H9 (cell line): Measurements from ENCODE around the gene GLB1L. TPM values are rescaled to one million over a fixed set of nuclear protein-coding genes. Genes with fewer than 3 reads are reported as not detected.

ENCODE experiments used
- DNase-seq: peaks from one replicate; pipeline ENCODE4 v3.0.0-alpha.2; 2017
- H2AFZ ChIP-seq: one replicate; pipeline ENCODE4 v1.6.1; 2013; ENCODE audit warnings: mild to moderate bottlenecking, low read length, control low read depth, moderate library complexity
- H2AK5ac ChIP-seq: 2 replicates; pipeline ENCODE4 v1.6.1; 2013; ENCODE audit warnings: low read length, control low read depth, mixed read lengths; ENCODE audit not compliant: insufficient read length
- H2BK120ac ChIP-seq: one replicate; pipeline ENCODE4 v1.6.1; 2013; ENCODE audit warnings: low read depth, mild to moderate bottlenecking, low read length, control low read depth, inconsistent platforms; ENCODE audit not compliant: poor library complexity, severe bottlenecking
- H2BK12ac ChIP-seq: 2 replicates; pipeline ENCODE4 v1.6.1; 2013; ENCODE audit warnings: low read length, control low read depth, mixed read lengths, low read depth; ENCODE audit not compliant: insufficient read length
- H2BK15ac ChIP-seq: 2 replicates; pipeline ENCODE4 v1.6.1; 2013; ENCODE audit warnings: low read depth, low read length, control low read depth
- H2BK20ac ChIP-seq: one replicate; pipeline ENCODE4 v1.6.1; 2013; ENCODE audit warnings: low read depth, mild to moderate bottlenecking, low read length, control low read depth, inconsistent platforms; ENCODE audit not compliant: poor library complexity, severe bottlenecking
- H2BK5ac ChIP-seq: 2 replicates; pipeline ENCODE4 v1.6.1; 2013; ENCODE audit warnings: low read length, control low read depth, mixed read lengths; ENCODE audit not compliant: insufficient read length
- H3K14ac ChIP-seq: 2 replicates; pipeline ENCODE4 v1.6.1; 2013; ENCODE audit warnings: low read length, control low read depth; ENCODE audit not compliant: insufficient read depth
- H3K18ac ChIP-seq: 2 replicates; pipeline ENCODE4 v1.6.1; 2013; ENCODE audit warnings: low read depth, mild to moderate bottlenecking, mixed read lengths, low read length, control low read depth; ENCODE audit not compliant: insufficient read length
- H3K23ac ChIP-seq: 2 replicates; pipeline ENCODE4 v1.6.1; 2013; ENCODE audit warnings: low read length, control low read depth, mixed read lengths, low read depth; ENCODE audit not compliant: insufficient read length
- H3K23me2 ChIP-seq: 2 replicates; pipeline ENCODE4 v1.6.1; 2013; ENCODE audit warnings: low read depth, mild to moderate bottlenecking, mixed read lengths, low read length, control low read depth; ENCODE audit not compliant: insufficient read length, poor library complexity, severe bottlenecking
- H3K27ac ChIP-seq: 2 replicates; pipeline ENCODE4 v1.5.1; 2013; ENCODE audit warnings: low read length, control low read depth, mixed read lengths, low read depth; ENCODE audit not compliant: insufficient read length
- H3K27me3 ChIP-seq: 2 replicates; pipeline ENCODE4 v1.6.1; 2013; ENCODE audit warnings: low read length, control low read depth, inconsistent platforms; ENCODE audit not compliant: insufficient read depth
- H3K4ac ChIP-seq: 2 replicates; pipeline ENCODE4 v1.6.1; 2013; ENCODE audit warnings: low read depth, mild to moderate bottlenecking, control low read depth, inconsistent platforms, low read length, moderate library complexity
- H3K4me1 ChIP-seq: 2 replicates; pipeline ENCODE4 v1.6.1; 2013; ENCODE audit warnings: low read length, control low read depth, inconsistent platforms; ENCODE audit not compliant: insufficient read depth
- H3K4me2 ChIP-seq: 2 replicates; pipeline ENCODE4 v1.6.1; 2013; ENCODE audit warnings: low read length, control low read depth, mixed read lengths; ENCODE audit not compliant: insufficient read length, insufficient read depth
- H3K56ac ChIP-seq: 2 replicates; pipeline ENCODE4 v1.6.1; 2013; ENCODE audit warnings: low read depth, mild to moderate bottlenecking, mixed read lengths, low read length, control low read depth; ENCODE audit not compliant: insufficient read length
- H3K79me1 ChIP-seq: 2 replicates; pipeline ENCODE4 v1.6.1; 2013; ENCODE audit warnings: low read depth, mild to moderate bottlenecking, moderate library complexity, low read length, control low read depth, inconsistent platforms; ENCODE audit not compliant: insufficient read depth, poor library complexity, severe bottlenecking
- H3K79me2 ChIP-seq: 2 replicates; pipeline ENCODE4 v1.6.1; 2013; ENCODE audit warnings: low read length, control low read depth, inconsistent platforms; ENCODE audit not compliant: insufficient read depth
- H3K9ac ChIP-seq: 2 replicates; pipeline ENCODE4 v1.6.1; 2013; ENCODE audit warnings: low read length, control low read depth, mixed read lengths; ENCODE audit not compliant: insufficient read length; ENCODE audit errors: extremely low read depth
- H3K9me3 ChIP-seq: one replicate; pipeline ENCODE4 v1.6.1; 2013; ENCODE audit warnings: low read depth, low read length, inconsistent platforms; ENCODE audit not compliant: control insufficient read depth
- H3T11ph ChIP-seq: one replicate; pipeline ENCODE4 v1.6.1; 2013; ENCODE audit warnings: mild to moderate bottlenecking, low read length, control low read depth, inconsistent platforms
- H4K20me1 ChIP-seq: one replicate; pipeline ENCODE4 v1.6.1; 2013; ENCODE audit not compliant: control insufficient read depth, insufficient read length, insufficient read depth
- H4K5ac ChIP-seq: 2 replicates; pipeline ENCODE4 v1.6.1; 2013; ENCODE audit warnings: low read depth, mild to moderate bottlenecking, mixed read lengths, low read length, control low read depth; ENCODE audit not compliant: insufficient read length
- H4K8ac ChIP-seq: replicated peaks from 2 replicates; pipeline ENCODE4 v1.6.1; 2013; ENCODE audit warnings: low read length, control low read depth, mixed read lengths, low read depth; ENCODE audit not compliant: insufficient read length
- H4K91ac ChIP-seq: 2 replicates; pipeline ENCODE4 v1.6.1; 2013; ENCODE audit warnings: low read depth, mild to moderate bottlenecking, moderate library complexity, mixed read lengths, low read length, control low read depth; ENCODE audit not compliant: insufficient read length
- H3K27ac Mint-ChIP-seq, 3 experiments: 2 replicates in 2 of 3; 3 replicates in 1 of 3; pipeline ENCODE4 v1.8.0; 2020 to 2021; ENCODE audit warnings: mixed read lengths in 3 of 3, mild to moderate bottlenecking in 1 of 3, moderate library complexity in 1 of 3
- H3K27me3 Mint-ChIP-seq: 2 replicates; pipeline ENCODE4 v1.8.0; 2021; ENCODE audit warnings: low read depth, mild to moderate bottlenecking, moderate library complexity, mixed read lengths
- H3K36me3 Mint-ChIP-seq, 3 experiments: 2 replicates in 2 of 3; 3 replicates in 1 of 3; pipeline ENCODE4 v1.8.0; 2020 to 2021; ENCODE audit warnings: low read depth in 3 of 3, mixed read lengths in 3 of 3; ENCODE audit not compliant: insufficient read depth in 1 of 3
- H3K4me1 Mint-ChIP-seq, 2 experiments: 2 replicates each; pipeline ENCODE4 v1.8.0; 2020; ENCODE audit warnings: mixed read lengths in 2 of 2
- H3K4me3 Mint-ChIP-seq, 2 experiments: 2 replicates in 1 of 2; 3 replicates in 1 of 2; pipeline ENCODE4 v1.8.0; 2020 to 2021; ENCODE audit warnings: mild to moderate bottlenecking in 2 of 2, mixed read lengths in 2 of 2, moderate library complexity in 1 of 2
- H3K9me3 Mint-ChIP-seq, 2 experiments: 2 replicates in 1 of 2; 3 replicates in 1 of 2; pipeline ENCODE4 v1.8.0; 2020; ENCODE audit warnings: mild to moderate bottlenecking in 2 of 2, mixed read lengths in 2 of 2, moderate library complexity in 1 of 2
- CTCF ChIP-seq: fragments of 200-600 bp; sonication (generic); conservative IDR thresholded peaks from 3 replicates; pipeline ENCODE4 v1.8.0; 2021; ENCODE audit warnings: antibody characterized with exemption, mild to moderate bottlenecking
- WGBS: extraction: QIAGEN DNeasy Blood & Tissue Kit; methylation state at CpG from one replicate; pipeline ENCODE4 v1.1.7; 2013; ENCODE audit warnings: missing lambda C conversion rate, low lambda C conversion rate, mixed read lengths; ENCODE audit not compliant: insufficient read length; ENCODE audit errors: extremely low coverage; 5-methylcytosine and 5-hydroxymethylcytosine counted together
- total RNA-seq: library from RNA; stranded (reverse); gene quantifications from 2 replicates; pipeline ENCODE4 v1.2.1, GENCODE V29; 2021

Gene GLB1L
- total RNA-seq, 1 experiment from 2014 or later = 6.5 TPM

- peak overlapping the region in 2 of 3 experiments; percentile 89 to 93; a peak in 4 of 7 replicates for H3K27ac Mint-ChIP-seq
- WGBS = no CpG with 5 or more reads among the region's 12 CpGs
Measured at GRCh38 chr2:219279916-219280516, 34.8 kb upstream of the GLB1L start.

More at GRCh38 chr2:219279916-219280516, 34.8 kb upstream of the GLB1L start:
- H3K9me3 ChIP-seq = no peaks in the 10 kb centered on the region
- no peaks in the 10 kb centered on the region for H3K79me1 ChIP-seq
- H3K36me3 Mint-ChIP-seq = peaks cover 4 to 30% (median 14%) of the 10 kb centered on the region in 3 experiments; a peak in 6 of 7 replicates
- no peak overlapping the region; the same call in 1 of the 2 replicates for H2BK15ac ChIP-seq
- H3K4me1 Mint-ChIP-seq = peaks cover 28 to 31% of the 10 kb centered on the region in 2 experiments
- DNase-seq = no peak
- no peak overlapping the region for H2BK120ac ChIP-seq
- no peak overlapping the region for H4K8ac ChIP-seq
- H3K4me2 ChIP-seq = peak overlapping the region; percentile 96
- H3K56ac ChIP-seq = no peak overlapping the region
- H3T11ph ChIP-seq = no peak overlapping the region
- H3K14ac ChIP-seq = peak overlapping the region; percentile 79; the same call in 1 of the 2 replicates
- H2BK12ac ChIP-seq = no peak overlapping the region
- no peak overlapping the region for H2BK5ac ChIP-seq
- TF ChIP-seq CTCF = no peak
- peaks cover 12% of the 10 kb centered on the region for H3K23me2 ChIP-seq
- H3K23ac ChIP-seq = no peak overlapping the region
- no peaks in the 10 kb centered on the region for H4K20me1 ChIP-seq
- no peak overlapping the region for H3K27ac ChIP-seq
- no peak overlapping the region for H3K4ac ChIP-seq
- no peak overlapping the region for H2AFZ ChIP-seq
- H3K18ac ChIP-seq = no peak overlapping the region
- H3K4me1 ChIP-seq = no peaks in the 10 kb centered on the region; the same call in 1 of the 2 replicates
- H3K79me2 ChIP-seq = no peaks in the 10 kb centered on the region
- peaks cover 2% of the 10 kb centered on the region for H3K27me3 Mint-ChIP-seq
- H2BK20ac ChIP-seq = no peak overlapping the region
- H2AK5ac ChIP-seq = peak overlapping the region; percentile 3
- H4K91ac ChIP-seq = no peak overlapping the region
- no peaks in the 10 kb centered on the region for H3K9me3 Mint-ChIP-seq
- no peaks in the 10 kb centered on the region for H3K27me3 ChIP-seq
- H3K9ac ChIP-seq = peak overlapping the region; percentile 54
- H3K4me3 Mint-ChIP-seq = peak overlapping the region; percentile 77 to 89
- no peak overlapping the region for H4K5ac ChIP-seq
